A549 (cell line): Measurements from ENCODE around the gene PAPSS2. TPM values are rescaled to one million over a fixed set of nuclear protein-coding genes. Genes with fewer than 3 reads are reported as not detected.

Source experiments
- ATAC-seq, 2 experiments: fragments of 200-7000 bp in 1 of 2; fragments of >200 bp in 1 of 2; cut with Nextera tagmentation in 1 of 2; cut with Tn5 transposase in 1 of 2; 3 replicates each; pipeline versions ENCODE4 v1.8.0 to v1.9.1; 2018 to 2020; ENCODE audit warnings: mild to moderate bottlenecking in 1 of 2, moderate library complexity in 1 of 2
- CTCF ChIA-PET: fragments of 300-600 bp; sonication (Branson Sonifier 250); formaldehyde crosslinking; extraction: SDS; loops from one replicate; lab custom pipeline; 2021; ENCODE audit warnings: antibody characterized with exemption, inconsistent platforms; lab: Yijun Ruan, JAX
- POLR2A ChIA-PET: fragments of 350-600 bp; formaldehyde crosslinking; extraction: SDS; loops from one replicate; lab custom pipeline; 2021; ENCODE audit warnings: antibody characterized with exemption, inconsistent platforms; lab: Yijun Ruan, JAX
- DNase-seq, 2 experiments: peaks; one replicate each; pipeline versions ENCODE4 v3.0.0 to v3.0.0-alpha.2; 2011 to 2016; ENCODE audit warnings: low read depth in 1 of 2, low spot score in 1 of 2
- FAIRE-seq: peaks from 2 replicates; lab custom pipeline; 2011; peaks lifted over from hg19 to GRCh38; lab: Jason Lieb, UNC
- H3K27ac ChIP-seq, 2 experiments: fragments of >200 bp; sonication (Bioruptor Twin); formaldehyde crosslinking; 3 replicates each; pipeline ENCODE4 v1.5.1; 2016 to 2017
- H3K4me1 ChIP-seq: fragments of >200 bp; sonication (Bioruptor Twin); formaldehyde crosslinking; 3 replicates; pipeline ENCODE4 v1.6.1; 2016
- H3K4me2 ChIP-seq: fragments of >200 bp; sonication (Bioruptor Twin); formaldehyde crosslinking; 3 replicates; pipeline ENCODE4 v1.6.1; 2016
- H3K4me3 ChIP-seq: fragments of >200 bp; sonication (Bioruptor Twin); formaldehyde crosslinking; 3 replicates; pipeline ENCODE4 v1.5.1; 2016
- H3K9me3 ChIP-seq: fragments of >200 bp; sonication (Bioruptor Twin); formaldehyde crosslinking; 3 replicates; pipeline ENCODE4 v1.6.1; 2016
- BHLHE40 ChIP-seq: IDR thresholded peaks from 2 replicates; pipeline ENCODE4 v1.6.1; 2012; ENCODE audit warnings: low read depth, low read length, inconsistent platforms
- CHD2 ChIP-seq: fragments of 150-350 bp; IDR thresholded peaks from 2 replicates; pipeline ENCODE4 v1.6.1; 2014; ENCODE audit warnings: low read length; ENCODE audit not compliant: partially characterized antibody
- CHD4 ChIP-seq: fragments of 200-600 bp; sonication (generic); IDR thresholded peaks from 2 replicates; pipeline ENCODE4 v1.6.1; 2016; ENCODE audit warnings: antibody characterized with exemption, mild to moderate bottlenecking, borderline replicate concordance
- EHMT2 ChIP-seq: fragments of 200-600 bp; sonication (generic); IDR thresholded peaks from 2 replicates; pipeline ENCODE4 v1.6.1; 2016; ENCODE audit warnings: antibody characterized with exemption, low read depth, mild to moderate bottlenecking, moderate library complexity
- ESRRA ChIP-seq: fragments of 150-350 bp; IDR thresholded peaks from 2 replicates; pipeline ENCODE4 v1.6.1; 2014; ENCODE audit warnings: mild to moderate bottlenecking, low read length, borderline replicate concordance
- FOSL2 ChIP-seq, 2 experiments: fragments of 450-650 bp in 1 of 2; fragments of >200 bp in 1 of 2; sonication (Bioruptor Twin) in 1 of 2; formaldehyde crosslinking; IDR thresholded peaks; 2 replicates each; pipeline versions ENCODE4 v1.5.0 to v1.6.1; 2016 to 2020; ENCODE audit warnings: mild to moderate bottlenecking in 1 of 2, moderate library complexity in 1 of 2
- FOXS1 ChIP-seq: fragments of 250-450 bp; sonication (Bioruptor Pico); IDR thresholded peaks from 2 replicates; pipeline ENCODE4 v1.5.0; 2020; ENCODE audit warnings: mild to moderate bottlenecking, moderate library complexity
- GATA3 ChIP-seq: IDR thresholded peaks from 2 replicates; pipeline ENCODE4 v1.6.1; 2012; ENCODE audit warnings: borderline replicate concordance
- HEYL ChIP-seq: fragments of 250-450 bp; sonication (Bioruptor Pico); IDR thresholded peaks from 2 replicates; pipeline ENCODE4 v1.8.0; 2021; ENCODE audit warnings: mild to moderate bottlenecking, moderate library complexity
- HOXB13 ChIP-seq: fragments of 250-450 bp; sonication (Bioruptor Pico); IDR thresholded peaks from 2 replicates; pipeline ENCODE4 v1.5.0; 2020; ENCODE audit warnings: low read depth, mild to moderate bottlenecking, moderate library complexity
- HOXB5 ChIP-seq: fragments of 250-450 bp; sonication (Bioruptor Pico); IDR thresholded peaks from 2 replicates; pipeline ENCODE4 v1.5.0; 2020; ENCODE audit warnings: mild to moderate bottlenecking, moderate library complexity
- JUNB ChIP-seq: fragments of >200 bp; sonication (Bioruptor Twin); formaldehyde crosslinking; IDR thresholded peaks from 2 replicates; pipeline ENCODE4 v1.6.1; 2016
- MAFK ChIP-seq: fragments of 450-650 bp; IDR thresholded peaks from 2 replicates; pipeline ENCODE4 v1.6.1; 2014; ENCODE audit not compliant: partially characterized antibody
- MAZ ChIP-seq: fragments of 150-350 bp; IDR thresholded peaks from 2 replicates; pipeline ENCODE4 v1.6.1; 2014; ENCODE audit warnings: antibody characterized with exemption, low read depth, low read length, borderline replicate concordance
- NFE2L2 ChIP-seq: fragments of 150-350 bp; conservative IDR thresholded peaks from 2 replicates; pipeline ENCODE4 v1.6.1; 2014; ENCODE audit warnings: low read length
- NR3C1 ChIP-seq: fragments of >200 bp; sonication (Bioruptor Twin); formaldehyde crosslinking; IDR thresholded peaks from 3 replicates; pipeline ENCODE4 v1.6.1; 2017
- PHF8 ChIP-seq: fragments of 200-600 bp; sonication (generic); IDR thresholded peaks from 2 replicates; pipeline ENCODE4 v1.6.1; 2016; ENCODE audit warnings: low read depth, mild to moderate bottlenecking, antibody characterized with exemption, moderate library complexity, borderline replicate concordance
- POLR2A ChIP-seq: IDR thresholded peaks from 2 replicates; pipeline ENCODE4 v1.6.1; 2012; ENCODE audit warnings: mild to moderate bottlenecking, low read length
- POLR2AphosphoS2 ChIP-seq: conservative IDR thresholded peaks from 2 replicates; pipeline ENCODE4 v1.6.1; 2012; ENCODE audit warnings: low read length, improper control_type of control experiment, inconsistent platforms
- RARB ChIP-seq: fragments of 250-450 bp; sonication (Bioruptor Pico); IDR thresholded peaks from 2 replicates; pipeline ENCODE4 v1.8.0; 2021; ENCODE audit warnings: mild to moderate bottlenecking, moderate library complexity
- RFX5 ChIP-seq: fragments of 450-650 bp; IDR thresholded peaks from 2 replicates; pipeline ENCODE4 v1.7.1; 2014; ENCODE audit warnings: antibody characterized with exemption, mild to moderate bottlenecking, moderate library complexity
- RNF2 ChIP-seq: fragments of 200-600 bp; sonication (generic); IDR thresholded peaks from 2 replicates; pipeline ENCODE4 v1.6.1; 2016; ENCODE audit warnings: low read depth, mild to moderate bottlenecking, antibody characterized with exemption, moderate library complexity, borderline replicate concordance
- SMC3 ChIP-seq: fragments of >200 bp; sonication (Bioruptor Twin); formaldehyde crosslinking; IDR thresholded peaks from 3 replicates; pipeline ENCODE4 v1.6.1; 2018; ENCODE audit warnings: inconsistent platforms
- SREBF2 ChIP-seq: fragments of 450-650 bp; IDR thresholded peaks from 2 replicates; pipeline ENCODE4 v1.6.1; 2014; ENCODE audit warnings: mild to moderate bottlenecking, moderate library complexity
- TP53 ChIP-seq: fragments of 250-450 bp; sonication (Bioruptor Pico); IDR thresholded peaks from 2 replicates; pipeline ENCODE4 v1.5.0; 2021; ENCODE audit warnings: mild to moderate bottlenecking, moderate library complexity
- ZFP36 ChIP-seq: fragments of 450-650 bp; IDR thresholded peaks from 2 replicates; pipeline ENCODE4 v1.6.1; 2014; ENCODE audit warnings: borderline replicate concordance; ENCODE audit not compliant: partially characterized antibody
- ZSCAN20 ChIP-seq: fragments of 250-450 bp; sonication (Bioruptor Pico); IDR thresholded peaks from 2 replicates; pipeline ENCODE4 v1.8.0; 2022; ENCODE audit warnings: mild to moderate bottlenecking, moderate library complexity
- WGBS: methylation state at CpG from one replicate; pipeline ENCODE4 v1.1.6; 2017; ENCODE audit errors: missing lambda C conversion rate; 5-methylcytosine and 5-hydroxymethylcytosine counted together
- polyA plus RNA-seq, 4 experiments: library from polyadenylated mRNA; depleted of rRNA in 3 of 4; stranded (reverse); fragments of >200 nt; fragmentation: RNase III in 1 of 4; extraction: RNeasy Plus Mini Kit Qiagen cat#74134 plus additional on column Dnase treatment in 1 of 4; gene quantifications; 2 replicates in 3 of 4; 3 replicates in 1 of 4; pipeline ENCODE4 v1.2.3, GENCODE V29; 2011 to 2017
- TF ChIP-seq, protein P1 (sequence below): fragments of >200 bp; sonication (Bioruptor Twin); formaldehyde crosslinking; IDR thresholded peaks from 3 replicates; pipeline ENCODE4 v1.5.1; 2016
- TF ChIP-seq, protein P2 (sequence below): fragments of 450-650 bp; IDR thresholded peaks from 2 replicates; pipeline ENCODE4 v1.6.1; 2014; ENCODE audit warnings: antibody characterized with exemption
- TF ChIP-seq, protein P3 (sequence below): fragments of >200 bp; sonication (Bioruptor Twin); formaldehyde crosslinking; IDR thresholded peaks from 2 replicates; pipeline ENCODE4 v1.6.1; 2016
- TF ChIP-seq, protein P4 (sequence below): IDR thresholded peaks from 2 replicates; pipeline ENCODE4 v1.6.1; 2012
- TF ChIP-seq, protein P5 (sequence below): IDR thresholded peaks from 2 replicates; pipeline ENCODE4 v1.6.1; 2012; ENCODE audit warnings: low read depth, borderline replicate concordance
- TF ChIP-seq, protein P6 (sequence below): fragments of >200 bp; sonication (Bioruptor Twin); formaldehyde crosslinking; IDR thresholded peaks from 3 replicates; pipeline ENCODE4 v1.6.1; 2016
- TF ChIP-seq, protein P7 (sequence below): IDR thresholded peaks from 2 replicates; pipeline ENCODE4 v1.6.1; 2012

Gene PAPSS2
- polyA plus RNA-seq, 2 of the 4 experiments (the other 2 are of a cell fraction), result 27.7 to 29.0 TPM

DNA sequence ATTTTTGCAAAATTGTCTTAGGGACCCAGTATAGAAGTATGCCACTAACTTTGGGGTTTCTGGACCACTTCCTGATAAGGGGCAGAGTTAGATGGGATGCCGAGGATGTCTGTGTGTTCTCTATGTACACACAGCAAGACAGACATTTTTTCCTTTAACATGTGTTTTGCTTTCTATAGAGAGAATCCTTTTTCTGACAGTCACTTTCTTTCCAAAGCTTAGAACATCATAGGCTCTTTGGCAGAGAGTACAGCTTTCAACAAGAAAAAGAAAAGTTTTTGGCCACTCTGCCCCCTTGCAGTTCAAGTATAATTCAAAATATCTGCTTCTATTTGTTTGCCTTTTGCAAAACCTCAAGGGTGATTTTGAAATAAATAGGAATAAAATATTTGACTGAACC lies 44.1 kb downstream of the PAPSS2 start:
- POLR2A ChIA-PET, result no interaction called here
- Histone ChIP-seq H3K4me1 (peaks cover 64% of the 10 kb centered on the region), H3K27ac (peak overlapping the region; percentile 55 to 71), H3K4me2 (peak overlapping the region; percentile 18; the same call in 2 of the 3 replicates), H3K9me3 (no peaks in the 10 kb centered on the region), H3K4me3 (no peak overlapping the region)
- WGBS, result 61% methylated on average over 1 of the region's 1 CpG
- TF ChIP-seq, protein P1, sequence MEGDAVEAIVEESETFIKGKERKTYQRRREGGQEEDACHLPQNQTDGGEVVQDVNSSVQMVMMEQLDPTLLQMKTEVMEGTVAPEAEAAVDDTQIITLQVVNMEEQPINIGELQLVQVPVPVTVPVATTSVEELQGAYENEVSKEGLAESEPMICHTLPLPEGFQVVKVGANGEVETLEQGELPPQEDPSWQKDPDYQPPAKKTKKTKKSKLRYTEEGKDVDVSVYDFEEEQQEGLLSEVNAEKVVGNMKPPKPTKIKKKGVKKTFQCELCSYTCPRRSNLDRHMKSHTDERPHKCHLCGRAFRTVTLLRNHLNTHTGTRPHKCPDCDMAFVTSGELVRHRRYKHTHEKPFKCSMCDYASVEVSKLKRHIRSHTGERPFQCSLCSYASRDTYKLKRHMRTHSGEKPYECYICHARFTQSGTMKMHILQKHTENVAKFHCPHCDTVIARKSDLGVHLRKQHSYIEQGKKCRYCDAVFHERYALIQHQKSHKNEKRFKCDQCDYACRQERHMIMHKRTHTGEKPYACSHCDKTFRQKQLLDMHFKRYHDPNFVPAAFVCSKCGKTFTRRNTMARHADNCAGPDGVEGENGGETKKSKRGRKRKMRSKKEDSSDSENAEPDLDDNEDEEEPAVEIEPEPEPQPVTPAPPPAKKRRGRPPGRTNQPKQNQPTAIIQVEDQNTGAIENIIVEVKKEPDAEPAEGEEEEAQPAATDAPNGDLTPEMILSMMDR, result no peak
- TF ChIP-seq, protein P2, sequence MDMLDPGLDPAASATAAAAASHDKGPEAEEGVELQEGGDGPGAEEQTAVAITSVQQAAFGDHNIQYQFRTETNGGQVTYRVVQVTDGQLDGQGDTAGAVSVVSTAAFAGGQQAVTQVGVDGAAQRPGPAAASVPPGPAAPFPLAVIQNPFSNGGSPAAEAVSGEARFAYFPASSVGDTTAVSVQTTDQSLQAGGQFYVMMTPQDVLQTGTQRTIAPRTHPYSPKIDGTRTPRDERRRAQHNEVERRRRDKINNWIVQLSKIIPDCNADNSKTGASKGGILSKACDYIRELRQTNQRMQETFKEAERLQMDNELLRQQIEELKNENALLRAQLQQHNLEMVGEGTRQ, result no peak
- TF ChIP-seq HEYL (CRISPR knock-in tag) (no peak), POLR2AphosphoS2 (no peak), CHD4 (no peak), POLR2A (no peak), NR3C1 (no peak), ESRRA (no peak), PHF8 (no peak), RFX5 (no peak), HOXB5 (CRISPR knock-in tag) (no peak), HOXB13 (CRISPR knock-in tag) (no peak)
- TF ChIP-seq, protein P3, sequence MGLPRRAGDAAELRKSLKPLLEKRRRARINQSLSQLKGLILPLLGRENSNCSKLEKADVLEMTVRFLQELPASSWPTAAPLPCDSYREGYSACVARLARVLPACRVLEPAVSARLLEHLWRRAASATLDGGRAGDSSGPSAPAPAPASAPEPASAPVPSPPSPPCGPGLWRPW, result no peak
- TF ChIP-seq, protein P4, sequence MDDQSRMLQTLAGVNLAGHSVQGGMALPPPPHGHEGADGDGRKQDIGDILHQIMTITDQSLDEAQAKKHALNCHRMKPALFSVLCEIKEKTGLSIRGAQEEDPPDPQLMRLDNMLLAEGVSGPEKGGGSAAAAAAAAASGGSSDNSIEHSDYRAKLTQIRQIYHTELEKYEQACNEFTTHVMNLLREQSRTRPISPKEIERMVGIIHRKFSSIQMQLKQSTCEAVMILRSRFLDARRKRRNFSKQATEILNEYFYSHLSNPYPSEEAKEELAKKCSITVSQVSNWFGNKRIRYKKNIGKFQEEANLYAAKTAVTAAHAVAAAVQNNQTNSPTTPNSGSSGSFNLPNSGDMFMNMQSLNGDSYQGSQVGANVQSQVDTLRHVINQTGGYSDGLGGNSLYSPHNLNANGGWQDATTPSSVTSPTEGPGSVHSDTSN, result no peak
- no peak for DNase-seq
- no peak for ATAC-seq
- no peak for FAIRE-seq
- CTCF ChIA-PET, result interaction anchor here (0.8 to 1.0 kb wide), 2 partner anchors 27 to 48 kb away, joined by 3 read pairs; no protein-coding TSS in a partner anchor

DNA sequence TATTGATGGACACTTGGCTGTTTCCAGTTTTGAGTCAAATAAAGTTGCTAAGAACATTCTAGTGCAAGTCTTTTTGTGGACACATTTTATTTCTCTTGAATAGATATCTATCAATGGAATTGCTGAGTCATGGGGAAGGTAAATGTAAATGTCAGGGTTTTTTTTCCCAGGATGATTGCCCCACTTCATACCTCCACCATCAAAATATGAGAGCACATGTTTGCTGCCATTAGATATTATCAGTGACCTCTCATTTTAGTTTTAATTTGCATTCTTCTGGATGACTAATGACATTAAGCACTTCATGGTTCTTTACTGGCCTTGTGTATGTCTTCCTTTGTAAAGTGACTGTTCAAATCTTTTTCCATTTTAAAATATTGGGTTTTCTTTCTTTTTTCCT lies 45.7 kb downstream of the PAPSS2 start:
- DNase-seq, result peak in 1 of 2 experiments; percentile 41
- Histone ChIP-seq H3K4me2 (peak overlapping the region; percentile 40; the same call in 2 of the 3 replicates), H3K4me1 (peaks cover 54% of the 10 kb centered on the region), H3K27ac (peak overlapping the region; percentile 61 to 66), H3K4me3 (no peak overlapping the region), H3K9me3 (no peaks in the 10 kb centered on the region)
- no peak for TF ChIP-seq ZSCAN20
- TF ChIP-seq FOXS1 (CRISPR knock-in tag), result no peak
- peak; percentile 98 for TF ChIP-seq MAFK
- TF ChIP-seq SREBF2, result no peak
- TF ChIP-seq, protein P5, sequence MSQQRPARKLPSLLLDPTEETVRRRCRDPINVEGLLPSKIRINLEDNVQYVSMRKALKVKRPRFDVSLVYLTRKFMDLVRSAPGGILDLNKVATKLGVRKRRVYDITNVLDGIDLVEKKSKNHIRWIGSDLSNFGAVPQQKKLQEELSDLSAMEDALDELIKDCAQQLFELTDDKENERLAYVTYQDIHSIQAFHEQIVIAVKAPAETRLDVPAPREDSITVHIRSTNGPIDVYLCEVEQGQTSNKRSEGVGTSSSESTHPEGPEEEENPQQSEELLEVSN, result no peak
- no peak for TF ChIP-seq EHMT2
- no peak for TF ChIP-seq RARB (CRISPR knock-in tag)
- TF ChIP-seq HOXB5 (CRISPR knock-in tag), result no peak
- TF ChIP-seq BHLHE40, result no peak
- TF ChIP-seq TP53 (CRISPR knock-in tag), result no peak
- no peak for TF ChIP-seq ZFP36
- peak; percentile 95 for TF ChIP-seq NFE2L2
- TF ChIP-seq, protein P6, sequence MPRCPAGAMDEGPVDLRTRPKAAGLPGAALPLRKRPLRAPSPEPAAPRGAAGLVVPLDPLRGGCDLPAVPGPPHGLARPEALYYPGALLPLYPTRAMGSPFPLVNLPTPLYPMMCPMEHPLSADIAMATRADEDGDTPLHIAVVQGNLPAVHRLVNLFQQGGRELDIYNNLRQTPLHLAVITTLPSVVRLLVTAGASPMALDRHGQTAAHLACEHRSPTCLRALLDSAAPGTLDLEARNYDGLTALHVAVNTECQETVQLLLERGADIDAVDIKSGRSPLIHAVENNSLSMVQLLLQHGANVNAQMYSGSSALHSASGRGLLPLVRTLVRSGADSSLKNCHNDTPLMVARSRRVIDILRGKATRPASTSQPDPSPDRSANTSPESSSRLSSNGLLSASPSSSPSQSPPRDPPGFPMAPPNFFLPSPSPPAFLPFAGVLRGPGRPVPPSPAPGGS, result no peak
- no peak for TF ChIP-seq POLR2AphosphoS2
- no peak for TF ChIP-seq RNF2
- TF ChIP-seq, protein P7, sequence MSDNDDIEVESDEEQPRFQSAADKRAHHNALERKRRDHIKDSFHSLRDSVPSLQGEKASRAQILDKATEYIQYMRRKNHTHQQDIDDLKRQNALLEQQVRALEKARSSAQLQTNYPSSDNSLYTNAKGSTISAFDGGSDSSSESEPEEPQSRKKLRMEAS, result peak; percentile 38; the same call in 1 of the 2 replicates
- no peak for TF ChIP-seq CHD2
- TF ChIP-seq FOSL2 (IDR thresholded peaks at IDR 0.05), result no peak
- TF ChIP-seq FOSL2 (CRISPR knock-in tag; IDR thresholded peaks at IDR 0.05), result peak; percentile 54
- no peak for TF ChIP-seq JUNB
- TF ChIP-seq HOXB13 (CRISPR knock-in tag), result no peak
- TF ChIP-seq GATA3, result peak; percentile 59; the same call in 1 of the 2 replicates
- no peak for TF ChIP-seq MAZ
- TF ChIP-seq SMC3, result no peak
- no peak for FAIRE-seq
- no peak for ATAC-seq
- CTCF ChIA-PET, result no interaction called here
- POLR2A ChIA-PET, result no interaction called here
